CD4-positive, alpha-beta T cell treated with Interleukin-15 for 4 hours (primary cell): Measurements from ENCODE around the gene LCT.
"Not testable (repeated sequence)": the region's sequence is repeated elsewhere in the genome, so short reads cannot be mapped to it uniquely, and the experiment has no call there.

Experiments used
- DNase-seq: peaks from one replicate; pipeline ENCODE4 v3.0.0-alpha.2; 2020; ENCODE audit warnings: low spot score

LCT gene

GRCh38 chr2:135831180-135831812 lies 5.7 kb downstream of the LCT start:
- no peak for DNase-seq

GRCh38 chr2:135829378-135830135 lies 7.4 kb downstream of the LCT start:
- no peak for DNase-seq

- DNase-seq, result no peak
Observed at GRCh38 chr2:135826544-135826943, 10.4 kb downstream of the LCT start.

GRCh38 chr2:135825550-135826176 lies 11.3 kb downstream of the LCT start:
- DNase-seq, result no peak

- no peak for DNase-seq
Observed at GRCh38 chr2:135825131-135825530, 11.9 kb downstream of the LCT start.

- no peak for DNase-seq
Observed at GRCh38 chr2:135822855-135823254, 14.1 kb downstream of the LCT start.

- no peak for DNase-seq
Observed at GRCh38 chr2:135821190-135821589, 15.8 kb downstream of the LCT start.

GRCh38 chr2:135820003-135820618 lies 16.9 kb downstream of the LCT start:
- peak; percentile 60 for DNase-seq

GRCh38 chr2:135818937-135819610 lies 17.9 kb downstream of the LCT start:
- DNase-seq, result peak; percentile 5

- no peak for DNase-seq
Observed at GRCh38 chr2:135817951-135818350, 19.0 kb downstream of the LCT start.

- no peak for DNase-seq
Observed at GRCh38 chr2:135817466-135817865, 19.5 kb downstream of the LCT start.

GRCh38 chr2:135815269-135815668 lies 21.7 kb downstream of the LCT start:
- DNase-seq, result no peak

GRCh38 chr2:135812907-135813511 lies 24.0 kb downstream of the LCT start:
- DNase-seq, result no peak

GRCh38 chr2:135807874-135808273 lies 29.1 kb downstream of the LCT start:
- not testable (repeated sequence) for DNase-seq

GRCh38 chr2:135803278-135803677 lies 33.7 kb downstream of the LCT start:
- no peak for DNase-seq

- no peak for DNase-seq
Observed at GRCh38 chr2:135802350-135802749, 34.6 kb downstream of the LCT start.

- no peak for DNase-seq
Observed at GRCh38 chr2:135800513-135801460, 36.2 kb downstream of the LCT start.

- DNase-seq, result no peak
Observed at GRCh38 chr2:135799738-135800137, 37.2 kb downstream of the LCT start.

GRCh38 chr2:135798762-135799161 lies 38.2 kb downstream of the LCT start:
- DNase-seq, result no peak

GRCh38 chr2:135798275-135798705 lies 38.7 kb downstream of the LCT start:
- no peak for DNase-seq
